DND-41 (cell line): Measurements from ENCODE around the gene TNFRSF8.

ENCODE experiments used
- ATAC-seq: fragments of 200-7000 bp; cut with Tn5 transposase; 3 replicates; pipeline ENCODE4 v1.9.1; 2021; ENCODE audit warnings: low read depth; ENCODE audit not compliant: insufficient read depth
- DNase-seq: peaks from one replicate; pipeline ENCODE4 v3.0.0-alpha.2; 2020
- H2AFZ ChIP-seq: 2 replicates; pipeline ENCODE4 v1.6.0; 2012; ENCODE audit warnings: low read depth, low read length
- H3K27ac ChIP-seq: 2 replicates; pipeline ENCODE4 v1.5.1; 2012; ENCODE audit warnings: low read length, inconsistent platforms
- H3K27me3 ChIP-seq: fragments of 200-600 bp; sonication (generic); 2 replicates; pipeline ENCODE4 v1.6.0; 2012; ENCODE audit warnings: low read length, mild to moderate bottlenecking, inconsistent platforms; ENCODE audit not compliant: insufficient read depth, poor library complexity
- H3K36me3 ChIP-seq: 2 replicates; pipeline ENCODE4 v1.5.1; 2012; ENCODE audit warnings: low read length, inconsistent platforms; ENCODE audit not compliant: insufficient read depth
- H3K4me1 ChIP-seq: 2 replicates; pipeline ENCODE4 v1.5.1; 2012; ENCODE audit warnings: mild to moderate bottlenecking, low read length; ENCODE audit not compliant: insufficient read depth
- H3K4me2 ChIP-seq: 2 replicates; pipeline ENCODE4 v1.6.0; 2012; ENCODE audit warnings: mild to moderate bottlenecking, moderate library complexity, low read length, inconsistent platforms; ENCODE audit not compliant: insufficient read depth
- H3K4me3 ChIP-seq, 2 experiments: fragments of 200-600 bp in 1 of 2; shearing (Covaris generic) in 1 of 2; 2 replicates each; pipeline ENCODE4 v1.5.1; 2012 to 2016; ENCODE audit warnings: inconsistent platforms in 2 of 2, low read length in 2 of 2, mild to moderate bottlenecking in 2 of 2, low read depth in 1 of 2, moderate library complexity in 1 of 2
- H3K79me2 ChIP-seq: 2 replicates; pipeline ENCODE4 v1.6.0; 2012; ENCODE audit warnings: low read length, inconsistent platforms; ENCODE audit not compliant: insufficient read depth
- H3K9ac ChIP-seq: 2 replicates; pipeline ENCODE4 v1.6.0; 2012; ENCODE audit warnings: low read depth, mild to moderate bottlenecking, inconsistent platforms, low read length, moderate library complexity
- H3K9me3 ChIP-seq: 2 replicates; pipeline ENCODE4 v1.5.1; 2012; ENCODE audit warnings: low read length, moderate library complexity, mild to moderate bottlenecking, inconsistent platforms; ENCODE audit not compliant: insufficient read depth, severe bottlenecking
- H4K20me1 ChIP-seq: 2 replicates; pipeline ENCODE4 v1.6.0; 2012; ENCODE audit warnings: low read length; ENCODE audit not compliant: insufficient read depth
- CTCF ChIP-seq: IDR thresholded peaks from 2 replicates; pipeline ENCODE4 v1.5.1; 2012; ENCODE audit warnings: borderline replicate concordance, low read length, moderate library complexity, mild to moderate bottlenecking; ENCODE audit not compliant: poor library complexity, severe bottlenecking; ENCODE audit errors: extremely low read depth
- EZH2 ChIP-seq: IDR thresholded peaks from 3 replicates; pipeline ENCODE4 v1.6.1; 2012; ENCODE audit warnings: borderline replicate concordance, low read depth, mild to moderate bottlenecking, moderate library complexity, low read length, inconsistent platforms; ENCODE audit not compliant: severe bottlenecking

The TNFRSF8 gene

GRCh38 chr1:12148160-12148957 is 85.3 kb downstream of the TNFRSF8 start:
- no peak overlapping the region for H3K9ac ChIP-seq
- no peaks in the 10 kb centered on the region for H3K27me3 ChIP-seq
- no peak overlapping the region for H2AFZ ChIP-seq
- TF ChIP-seq EZH2 = no peak
- no peak for TF ChIP-seq CTCF
- H3K27ac ChIP-seq = no peak overlapping the region
- H3K36me3 ChIP-seq = 0 out of 2 replicates have a peak, but pooled peaks cover 3% of the 10 kb centered on the region
- no peaks in the 10 kb centered on the region for H3K79me2 ChIP-seq
- H3K4me3 ChIP-seq = no peak overlapping the region
- H3K4me1 ChIP-seq = no peaks in the 10 kb centered on the region
- DNase-seq (no peak), ATAC-seq (0 out of 3 replicates have a peak, but pooled peaks have one; percentile 15)
- no peaks in the 10 kb centered on the region for H3K9me3 ChIP-seq
- H4K20me1 ChIP-seq = no peaks in the 10 kb centered on the region
- no peak overlapping the region for H3K4me2 ChIP-seq

- ATAC-seq (no peak), DNase-seq (no peak)
- H3K9me3 ChIP-seq = no peaks in the 10 kb centered on the region
- H3K4me1 ChIP-seq = no peaks in the 10 kb centered on the region
- no peaks in the 10 kb centered on the region for H3K79me2 ChIP-seq
- no peak overlapping the region for H3K9ac ChIP-seq
- no peak overlapping the region for H3K4me3 ChIP-seq
- no peak for TF ChIP-seq EZH2
- TF ChIP-seq CTCF = no peak
- no peaks in the 10 kb centered on the region for H3K36me3 ChIP-seq
- no peaks in the 10 kb centered on the region for H3K27me3 ChIP-seq
- no peak overlapping the region for H3K4me2 ChIP-seq
- no peaks in the 10 kb centered on the region for H4K20me1 ChIP-seq
- no peak overlapping the region for H2AFZ ChIP-seq
- H3K27ac ChIP-seq = no peak overlapping the region
Measured at GRCh38 chr1:12148958-12149790, 86.1 kb downstream of the TNFRSF8 start.

- no peaks in the 10 kb centered on the region for H3K27me3 ChIP-seq
- H3K27ac ChIP-seq = no peak overlapping the region
- H3K4me1 ChIP-seq = no peaks in the 10 kb centered on the region
- no peaks in the 10 kb centered on the region for H3K79me2 ChIP-seq
- no peaks in the 10 kb centered on the region for H3K9me3 ChIP-seq
- H3K4me2 ChIP-seq = no peak overlapping the region
- H3K36me3 ChIP-seq = no peaks in the 10 kb centered on the region
- ATAC-seq = no peak
- no peaks in the 10 kb centered on the region for H4K20me1 ChIP-seq
- TF ChIP-seq EZH2 (no peak), CTCF (no peak)
- no peak overlapping the region for H3K4me3 ChIP-seq
- H3K9ac ChIP-seq = no peak overlapping the region
- no peak for DNase-seq
- no peak overlapping the region for H2AFZ ChIP-seq
Measured at GRCh38 chr1:12149791-12150175, 86.7 kb downstream of the TNFRSF8 start.
